DND-41 (cell line): ENCODE measurements around the gene TMEM163.

Source experiments
- ATAC-seq: fragments of 200-7000 bp; cut with Tn5 transposase; 3 replicates; pipeline ENCODE4 v1.9.1; 2021; ENCODE audit warnings: low read depth; ENCODE audit not compliant: insufficient read depth
- DNase-seq: peaks from one replicate; pipeline ENCODE4 v3.0.0-alpha.2; 2020
- H2AFZ ChIP-seq: 2 replicates; pipeline ENCODE4 v1.6.0; 2012; ENCODE audit warnings: low read depth, low read length
- H3K27ac ChIP-seq: 2 replicates; pipeline ENCODE4 v1.5.1; 2012; ENCODE audit warnings: low read length, inconsistent platforms
- H3K27me3 ChIP-seq: fragments of 200-600 bp; sonication (generic); 2 replicates; pipeline ENCODE4 v1.6.0; 2012; ENCODE audit warnings: low read length, mild to moderate bottlenecking, inconsistent platforms; ENCODE audit not compliant: insufficient read depth, poor library complexity
- H3K36me3 ChIP-seq: 2 replicates; pipeline ENCODE4 v1.5.1; 2012; ENCODE audit warnings: low read length, inconsistent platforms; ENCODE audit not compliant: insufficient read depth
- H3K4me1 ChIP-seq: 2 replicates; pipeline ENCODE4 v1.5.1; 2012; ENCODE audit warnings: mild to moderate bottlenecking, low read length; ENCODE audit not compliant: insufficient read depth
- H3K4me2 ChIP-seq: 2 replicates; pipeline ENCODE4 v1.6.0; 2012; ENCODE audit warnings: mild to moderate bottlenecking, moderate library complexity, low read length, inconsistent platforms; ENCODE audit not compliant: insufficient read depth
- H3K4me3 ChIP-seq, 2 experiments: fragments of 200-600 bp in 1 of 2; shearing (Covaris generic) in 1 of 2; 2 replicates each; pipeline ENCODE4 v1.5.1; 2012 to 2016; ENCODE audit warnings: inconsistent platforms in 2 of 2, low read length in 2 of 2, mild to moderate bottlenecking in 2 of 2, low read depth in 1 of 2, moderate library complexity in 1 of 2
- H3K79me2 ChIP-seq: 2 replicates; pipeline ENCODE4 v1.6.0; 2012; ENCODE audit warnings: low read length, inconsistent platforms; ENCODE audit not compliant: insufficient read depth
- H3K9ac ChIP-seq: 2 replicates; pipeline ENCODE4 v1.6.0; 2012; ENCODE audit warnings: low read depth, mild to moderate bottlenecking, inconsistent platforms, low read length, moderate library complexity
- H3K9me3 ChIP-seq: 2 replicates; pipeline ENCODE4 v1.5.1; 2012; ENCODE audit warnings: low read length, moderate library complexity, mild to moderate bottlenecking, inconsistent platforms; ENCODE audit not compliant: insufficient read depth, severe bottlenecking
- H4K20me1 ChIP-seq: 2 replicates; pipeline ENCODE4 v1.6.0; 2012; ENCODE audit warnings: low read length; ENCODE audit not compliant: insufficient read depth
- EZH2 ChIP-seq: IDR thresholded peaks from 3 replicates; pipeline ENCODE4 v1.6.1; 2012; ENCODE audit warnings: borderline replicate concordance, low read depth, mild to moderate bottlenecking, moderate library complexity, low read length, inconsistent platforms; ENCODE audit not compliant: severe bottlenecking
- TF ChIP-seq, protein P1 (sequence below): IDR thresholded peaks from 2 replicates; pipeline ENCODE4 v1.5.1; 2012; ENCODE audit warnings: borderline replicate concordance, low read length, moderate library complexity, mild to moderate bottlenecking; ENCODE audit not compliant: poor library complexity, severe bottlenecking; ENCODE audit errors: extremely low read depth

TMEM163 gene

DNA sequence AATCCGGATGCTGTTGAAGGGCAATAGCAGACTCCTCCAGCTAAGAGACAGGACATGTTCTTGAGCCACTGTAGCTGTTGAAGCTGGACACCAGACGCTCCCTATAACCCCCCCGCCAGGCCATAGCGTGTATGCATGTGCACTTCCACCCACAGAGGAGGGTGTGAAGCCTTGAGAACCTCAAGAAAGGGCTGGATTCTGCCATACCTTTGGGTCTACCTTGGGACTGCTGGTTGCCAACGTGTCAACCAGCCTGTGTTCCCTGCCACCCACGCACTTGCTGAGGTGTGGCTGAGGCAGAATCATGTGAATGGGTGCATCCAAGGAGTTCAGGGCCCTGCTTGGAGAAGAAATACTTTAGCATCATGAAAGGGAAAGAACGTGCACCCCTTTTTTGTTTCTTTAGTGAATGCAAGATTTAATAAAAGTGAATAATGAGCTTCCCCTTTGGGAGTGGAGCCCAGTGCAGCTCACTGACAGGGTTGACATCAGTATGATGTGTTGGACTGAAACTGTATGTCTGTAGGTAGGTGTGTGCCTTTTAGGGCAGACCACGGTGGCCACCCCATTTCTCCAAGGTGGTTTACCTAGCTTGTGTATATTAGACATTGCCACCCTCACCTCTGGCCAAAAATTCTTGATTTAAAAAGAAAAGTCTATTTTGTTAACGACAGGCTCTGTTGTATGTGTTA, 266.6 kb downstream of the TMEM163 start:
- TF ChIP-seq, protein P1, sequence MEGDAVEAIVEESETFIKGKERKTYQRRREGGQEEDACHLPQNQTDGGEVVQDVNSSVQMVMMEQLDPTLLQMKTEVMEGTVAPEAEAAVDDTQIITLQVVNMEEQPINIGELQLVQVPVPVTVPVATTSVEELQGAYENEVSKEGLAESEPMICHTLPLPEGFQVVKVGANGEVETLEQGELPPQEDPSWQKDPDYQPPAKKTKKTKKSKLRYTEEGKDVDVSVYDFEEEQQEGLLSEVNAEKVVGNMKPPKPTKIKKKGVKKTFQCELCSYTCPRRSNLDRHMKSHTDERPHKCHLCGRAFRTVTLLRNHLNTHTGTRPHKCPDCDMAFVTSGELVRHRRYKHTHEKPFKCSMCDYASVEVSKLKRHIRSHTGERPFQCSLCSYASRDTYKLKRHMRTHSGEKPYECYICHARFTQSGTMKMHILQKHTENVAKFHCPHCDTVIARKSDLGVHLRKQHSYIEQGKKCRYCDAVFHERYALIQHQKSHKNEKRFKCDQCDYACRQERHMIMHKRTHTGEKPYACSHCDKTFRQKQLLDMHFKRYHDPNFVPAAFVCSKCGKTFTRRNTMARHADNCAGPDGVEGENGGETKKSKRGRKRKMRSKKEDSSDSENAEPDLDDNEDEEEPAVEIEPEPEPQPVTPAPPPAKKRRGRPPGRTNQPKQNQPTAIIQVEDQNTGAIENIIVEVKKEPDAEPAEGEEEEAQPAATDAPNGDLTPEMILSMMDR, result no peak
- TF ChIP-seq EZH2, result no peak
- ATAC-seq (no peak), DNase-seq (no peak)
- H3K36me3 ChIP-seq, result peaks cover 41% of the 10 kb centered on the region
- H3K79me2 ChIP-seq, result no peaks in the 10 kb centered on the region
- H3K4me1 ChIP-seq, result no peaks in the 10 kb centered on the region
- H3K27ac ChIP-seq, result no peak overlapping the region
- H3K4me2 ChIP-seq, result no peak overlapping the region
- no peak overlapping the region for H3K9ac ChIP-seq
- H3K27me3 ChIP-seq, result no peaks in the 10 kb centered on the region
- H3K4me3 ChIP-seq, result no peak overlapping the region
- H3K9me3 ChIP-seq, result no peaks in the 10 kb centered on the region
- no peaks in the 10 kb centered on the region; the same call in 1 of the 2 replicates for H4K20me1 ChIP-seq
- H2AFZ ChIP-seq, result no peak overlapping the region

DNA sequence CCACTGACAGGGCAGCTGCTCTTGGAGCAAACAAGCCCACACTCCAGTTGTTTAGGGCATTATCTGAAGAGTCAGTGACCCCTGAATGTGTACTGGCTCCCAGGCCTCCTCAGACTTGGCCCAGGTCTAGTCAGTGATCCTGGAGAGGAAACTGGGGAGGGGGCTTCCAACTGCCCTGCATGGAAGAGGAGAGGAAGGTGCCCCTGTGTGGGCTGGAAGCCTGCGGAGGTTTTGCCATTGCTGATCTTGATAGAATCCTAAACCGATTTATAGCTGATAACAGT, 267.5 kb downstream of the TMEM163 start:
- Histone ChIP-seq H3K4me1 (no peaks in the 10 kb centered on the region), H3K9ac (no peak overlapping the region), H3K27ac (no peak overlapping the region), H4K20me1 (no peaks in the 10 kb centered on the region; the same call in 1 of the 2 replicates), H3K79me2 (no peaks in the 10 kb centered on the region), H3K9me3 (no peaks in the 10 kb centered on the region), H3K4me3 (no peak overlapping the region), H2AFZ (no peak overlapping the region), H3K36me3 (peaks cover 49% of the 10 kb centered on the region), H3K4me2 (no peak overlapping the region), H3K27me3 (no peaks in the 10 kb centered on the region)
- TF ChIP-seq, protein P1, result no peak
- TF ChIP-seq EZH2, result no peak
- DNase-seq (no peak), ATAC-seq (no peak)

DNA sequence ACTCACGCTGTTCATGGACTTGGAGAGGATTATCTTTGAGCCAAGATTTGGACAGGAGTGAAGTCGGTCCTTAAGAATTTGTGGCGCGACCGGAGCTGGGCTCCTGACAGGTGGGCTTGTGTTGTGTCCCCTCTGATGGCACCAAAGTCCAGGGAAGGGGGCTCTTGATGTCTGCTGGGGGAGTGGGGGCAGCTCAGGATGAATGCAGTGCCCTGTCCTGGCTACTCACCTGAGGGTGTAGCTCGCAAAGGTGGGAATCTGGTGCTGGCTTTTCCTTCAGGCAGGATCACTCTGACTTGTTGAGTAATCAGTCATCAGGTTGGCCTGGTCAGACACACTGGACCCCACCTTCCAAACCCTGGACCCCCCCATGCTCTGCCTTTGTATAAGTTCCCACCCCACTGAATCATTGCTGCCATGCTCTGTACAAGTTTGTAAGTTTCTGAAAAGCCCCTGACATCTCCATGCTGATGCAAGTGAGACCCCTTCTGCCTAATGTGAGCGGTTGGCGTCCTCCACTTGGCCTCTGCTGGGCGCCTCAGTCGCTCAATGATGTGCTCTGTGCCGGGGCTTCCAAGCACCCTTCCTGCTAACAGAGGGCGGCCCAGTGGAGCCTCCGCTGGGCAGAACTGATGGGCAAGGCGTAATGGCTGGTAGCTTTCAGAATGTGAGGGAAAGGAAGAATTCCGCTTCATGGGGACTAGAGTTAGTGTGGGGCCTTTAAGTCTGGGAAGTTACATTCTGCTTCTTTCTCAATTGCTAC, 268.9 kb downstream of the TMEM163 start:
- Histone ChIP-seq H3K9me3 (no peaks in the 10 kb centered on the region), H3K27me3 (no peaks in the 10 kb centered on the region), H3K36me3 (peaks cover 56% of the 10 kb centered on the region), H3K27ac (no peak overlapping the region), H4K20me1 (peaks cover 5% of the 10 kb centered on the region; the same call in 1 of the 2 replicates), H3K4me2 (no peak overlapping the region), H3K4me3 (no peak overlapping the region), H2AFZ (no peak overlapping the region), H3K79me2 (no peaks in the 10 kb centered on the region), H3K9ac (no peak overlapping the region), H3K4me1 (no peaks in the 10 kb centered on the region)
- DNase-seq, result no peak
- no peak for ATAC-seq
- TF ChIP-seq EZH2, result no peak
- TF ChIP-seq, protein P1, result no peak
